ENCODE measurements around the gene PCBD1. TPM values are rescaled to one million over a fixed set of nuclear protein-coding genes. Genes with fewer than 3 reads are reported as not detected.
A peak's percentile ranks its signal among the peaks of the same experiment; 100 is the strongest.
"Not testable (repeated sequence)": the region's sequence is repeated elsewhere in the genome, so short reads cannot be mapped to it uniquely, and the experiment has no call there.

PCBD1 gene
- polyA plus RNA-seq, 3 donors = 107 to 119 (median 112) TPM

GRCh38 chr10:70925377-70926225, 37.2 kb upstream of the PCBD1 start:
- peak in 1 of 11 donors; percentile 33 for DNase-seq (ENCODE audit: extremely low read depth in 1 of 11, low read depth in 9 of 11, low spot score in 4 of 11)

GRCh38 chr10:70923696-70924095, 35.3 kb upstream of the PCBD1 start:
- DNase-seq (ENCODE audit: extremely low read depth in 1 of 11, low read depth in 9 of 11, low spot score in 4 of 11) = no peak

DNA sequence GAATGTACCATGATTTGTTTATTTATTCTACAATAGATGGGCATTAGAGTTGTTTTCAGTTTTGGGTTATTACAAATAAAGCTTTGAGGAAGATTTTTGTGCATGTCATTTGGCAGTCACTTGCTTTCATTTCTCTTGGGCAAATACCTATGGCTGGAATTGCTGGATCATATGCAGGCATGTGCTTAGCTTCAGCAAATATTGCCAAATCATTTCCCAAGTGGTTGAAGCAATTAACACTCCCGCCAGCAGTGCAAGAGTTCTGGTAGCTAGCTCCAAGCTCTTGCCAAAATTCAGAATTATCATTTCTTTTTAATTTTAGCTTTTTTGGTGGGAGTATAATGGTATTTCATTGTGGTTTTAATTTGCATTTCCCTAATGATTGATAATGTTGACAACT, 32.9 kb upstream of the PCBD1 start:
- no peak for DNase-seq (ENCODE audit: extremely low read depth in 1 of 11, low read depth in 9 of 11, low spot score in 4 of 11)

- DNase-seq (ENCODE audit: extremely low read depth in 1 of 11, low read depth in 9 of 11, low spot score in 4 of 11) = peak in 1 of 11 donors; percentile 25
Measured at GRCh38 chr10:70920519-70920918, 32.2 kb upstream of the PCBD1 start.

DNA sequence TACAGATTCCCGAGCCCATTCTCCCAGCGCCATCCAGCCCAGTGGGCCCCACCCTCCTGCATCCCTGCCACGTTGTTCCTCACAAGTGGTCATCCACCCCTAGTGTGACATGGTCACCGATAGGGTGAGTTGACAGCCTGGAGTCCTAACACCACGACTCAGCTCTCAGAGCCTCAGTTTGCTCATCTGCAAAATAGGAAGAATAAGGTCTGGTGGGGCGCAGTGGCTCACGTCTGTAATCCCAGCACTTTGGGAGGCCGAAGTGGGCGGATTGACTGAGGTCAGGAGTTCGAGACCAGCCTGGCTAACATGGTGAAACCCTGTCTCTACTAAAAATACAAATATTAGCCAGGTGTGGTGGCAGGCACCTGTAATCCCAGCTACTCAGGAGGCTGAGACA, 31.5 kb upstream of the PCBD1 start:
- DNase-seq (ENCODE audit: extremely low read depth in 1 of 11, low read depth in 9 of 11, low spot score in 4 of 11) = not testable (repeated sequence)

- peak in 1 of 11 donors; percentile 38 for DNase-seq (ENCODE audit: extremely low read depth in 1 of 11, low read depth in 9 of 11, low spot score in 4 of 11)
Measured at GRCh38 chr10:70918851-70919530, 30.6 kb upstream of the PCBD1 start.

GRCh38 chr10:70917635-70918034, 29.3 kb upstream of the PCBD1 start:
- no peak for DNase-seq (ENCODE audit: extremely low read depth in 1 of 11, low read depth in 9 of 11, low spot score in 4 of 11)

DNA sequence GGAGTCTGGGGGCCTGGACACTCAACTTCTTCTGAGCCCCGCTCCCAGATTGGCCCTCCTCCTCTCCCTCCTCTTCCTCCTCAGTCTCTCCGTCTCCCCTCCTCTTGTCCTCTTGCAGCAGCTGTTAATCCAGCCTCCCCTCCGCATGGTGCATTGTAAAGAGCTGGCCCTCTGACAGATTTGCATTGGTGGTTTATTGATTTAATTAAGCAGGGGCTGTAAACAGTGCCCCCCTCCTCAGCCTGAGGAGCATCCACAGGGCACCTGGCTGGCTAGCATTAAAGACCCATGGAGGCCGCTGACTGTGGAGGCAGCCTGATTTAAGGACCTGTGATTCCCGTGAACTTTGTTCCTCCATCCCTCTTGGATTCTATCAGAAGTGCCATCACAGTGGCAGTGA, 28.9 kb upstream of the PCBD1 start:
- DNase-seq (ENCODE audit: extremely low read depth in 1 of 11, low read depth in 9 of 11, low spot score in 4 of 11) = no peak

DNA sequence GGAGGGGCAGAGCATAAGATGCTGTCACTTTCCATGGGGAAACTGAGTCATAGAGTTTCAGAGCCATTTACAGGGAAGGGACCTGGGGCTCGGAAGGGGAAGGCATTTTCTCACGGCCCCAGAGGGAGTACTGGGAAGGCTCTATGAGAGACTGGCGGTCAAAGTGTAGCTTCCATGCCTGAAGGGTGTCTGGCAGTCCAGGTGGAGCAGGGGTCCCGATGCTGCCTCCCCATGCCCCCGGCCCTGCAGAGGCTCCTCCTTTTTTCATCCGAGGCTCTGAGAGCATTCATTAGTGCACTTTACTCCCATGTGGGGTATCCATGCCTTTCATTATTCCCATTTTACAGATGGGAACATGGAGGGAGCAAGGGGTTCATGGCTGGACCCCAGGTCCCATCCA, 27.9 kb upstream of the PCBD1 start:
- DNase-seq (ENCODE audit: extremely low read depth in 1 of 11, low read depth in 9 of 11, low spot score in 4 of 11) = no peak

DNA sequence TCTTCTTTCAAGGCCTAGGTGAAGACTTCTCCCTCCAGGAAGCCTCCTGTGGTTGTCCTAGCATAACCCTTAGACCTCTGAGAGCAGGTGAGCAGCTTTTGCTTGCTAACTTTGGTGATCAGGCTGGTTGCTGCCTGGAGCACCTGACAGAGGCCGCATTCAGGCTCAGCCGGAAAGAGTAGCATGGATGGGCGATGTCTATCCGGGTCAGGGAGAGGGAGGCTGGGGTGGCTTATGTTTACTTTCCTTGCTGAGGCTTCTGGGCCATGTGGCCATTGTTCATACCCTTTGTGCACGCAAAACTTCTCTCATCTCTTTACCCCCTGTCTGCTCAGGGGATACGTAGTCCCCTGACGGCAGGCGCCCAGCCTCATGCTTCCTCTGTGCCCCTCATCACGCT, 27.4 kb upstream of the PCBD1 start:
- DNase-seq (ENCODE audit: extremely low read depth in 1 of 11, low read depth in 9 of 11, low spot score in 4 of 11) = no peak

DNA sequence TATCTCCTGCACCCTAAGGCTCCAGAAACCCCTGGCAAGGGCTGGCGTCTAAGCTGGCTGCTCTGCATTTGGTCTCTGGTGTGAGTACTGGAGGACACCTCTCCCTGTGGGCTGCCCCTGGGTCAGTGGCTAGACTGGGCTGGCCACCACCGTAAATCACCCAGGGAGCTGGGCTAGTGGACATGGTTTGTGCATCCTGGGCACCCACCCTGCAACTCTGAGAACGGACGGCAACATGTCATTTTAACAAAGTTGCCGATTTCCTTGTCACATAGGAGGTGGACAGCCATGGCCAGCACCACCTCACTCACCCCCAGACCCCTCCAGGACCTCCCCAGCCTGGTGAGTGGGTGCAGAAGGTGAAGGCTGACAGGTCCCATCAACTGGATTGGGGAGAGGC, 26.8 kb upstream of the PCBD1 start:
- no peak for DNase-seq (ENCODE audit: extremely low read depth in 1 of 11, low read depth in 9 of 11, low spot score in 4 of 11)

GRCh38 chr10:70914316-70914864, 26.0 kb upstream of the PCBD1 start:
- DNase-seq (ENCODE audit: extremely low read depth in 1 of 11, low read depth in 9 of 11, low spot score in 4 of 11) = no peak

- no peak for DNase-seq (ENCODE audit: extremely low read depth in 1 of 11, low read depth in 9 of 11, low spot score in 4 of 11)
Measured at GRCh38 chr10:70913893-70914240, 25.5 kb upstream of the PCBD1 start.

DNA sequence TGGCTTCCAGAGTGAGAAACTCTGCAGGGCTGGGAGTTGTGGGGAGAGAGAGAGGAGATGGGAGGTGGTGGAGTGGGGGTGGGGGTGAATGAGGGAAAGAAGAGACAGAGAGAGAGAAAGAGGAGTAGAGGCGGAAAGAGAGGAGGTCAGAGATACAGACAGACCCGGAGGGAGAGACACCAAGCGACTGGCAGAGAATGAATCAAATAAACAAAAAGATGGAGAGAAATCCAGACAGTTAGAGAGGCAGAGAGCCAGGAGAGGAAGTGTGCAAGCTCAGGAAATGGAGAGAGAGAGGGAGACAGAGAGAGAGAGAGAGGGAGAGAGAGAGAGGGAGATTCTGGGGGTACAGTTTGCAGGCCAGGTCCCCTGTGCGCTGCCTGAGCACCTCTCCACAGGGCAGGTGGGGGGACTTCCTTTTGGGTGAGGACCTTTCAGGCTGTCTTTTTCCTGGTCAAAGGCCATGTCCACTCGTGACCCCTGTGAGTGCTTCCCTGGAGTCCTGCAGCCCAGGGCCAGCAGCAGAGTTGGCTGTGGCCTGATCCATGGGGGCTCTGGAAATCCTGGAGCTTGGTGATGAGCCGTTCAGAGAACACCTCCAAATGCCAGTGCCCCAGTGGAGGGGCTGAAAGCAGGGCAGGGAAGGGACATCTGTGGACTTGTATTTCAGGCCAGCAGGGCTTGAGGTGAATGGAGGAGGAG, 25.0 kb upstream of the PCBD1 start:
- DNase-seq (ENCODE audit: extremely low read depth in 1 of 11, low read depth in 9 of 11, low spot score in 4 of 11) = no peak

DNA sequence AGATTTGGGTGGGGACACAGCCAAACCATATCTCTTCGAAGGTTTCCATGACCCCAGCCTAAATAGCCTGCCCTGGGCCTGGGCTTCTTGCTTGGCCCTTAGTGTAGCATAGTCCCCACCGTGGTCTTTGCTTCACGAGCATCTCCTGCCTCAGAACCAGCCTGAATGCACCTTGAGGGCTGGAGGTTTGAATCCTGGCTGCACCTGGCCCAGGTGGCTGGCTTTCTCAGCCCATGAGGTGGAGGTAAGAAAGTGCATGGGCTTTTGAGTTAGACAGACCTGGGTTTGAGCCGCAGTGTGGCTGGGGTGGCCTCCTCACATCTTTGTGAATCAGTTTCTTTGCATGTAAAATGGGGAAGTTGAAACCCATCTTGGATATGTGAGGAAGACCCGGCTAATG, 24.2 kb upstream of the PCBD1 start:
- no peak for DNase-seq (ENCODE audit: extremely low read depth in 1 of 11, low read depth in 9 of 11, low spot score in 4 of 11)

GRCh38 chr10:70911386-70911785, 23.0 kb upstream of the PCBD1 start:
- no peak for DNase-seq (ENCODE audit: extremely low read depth in 1 of 11, low read depth in 9 of 11, low spot score in 4 of 11)

DNA sequence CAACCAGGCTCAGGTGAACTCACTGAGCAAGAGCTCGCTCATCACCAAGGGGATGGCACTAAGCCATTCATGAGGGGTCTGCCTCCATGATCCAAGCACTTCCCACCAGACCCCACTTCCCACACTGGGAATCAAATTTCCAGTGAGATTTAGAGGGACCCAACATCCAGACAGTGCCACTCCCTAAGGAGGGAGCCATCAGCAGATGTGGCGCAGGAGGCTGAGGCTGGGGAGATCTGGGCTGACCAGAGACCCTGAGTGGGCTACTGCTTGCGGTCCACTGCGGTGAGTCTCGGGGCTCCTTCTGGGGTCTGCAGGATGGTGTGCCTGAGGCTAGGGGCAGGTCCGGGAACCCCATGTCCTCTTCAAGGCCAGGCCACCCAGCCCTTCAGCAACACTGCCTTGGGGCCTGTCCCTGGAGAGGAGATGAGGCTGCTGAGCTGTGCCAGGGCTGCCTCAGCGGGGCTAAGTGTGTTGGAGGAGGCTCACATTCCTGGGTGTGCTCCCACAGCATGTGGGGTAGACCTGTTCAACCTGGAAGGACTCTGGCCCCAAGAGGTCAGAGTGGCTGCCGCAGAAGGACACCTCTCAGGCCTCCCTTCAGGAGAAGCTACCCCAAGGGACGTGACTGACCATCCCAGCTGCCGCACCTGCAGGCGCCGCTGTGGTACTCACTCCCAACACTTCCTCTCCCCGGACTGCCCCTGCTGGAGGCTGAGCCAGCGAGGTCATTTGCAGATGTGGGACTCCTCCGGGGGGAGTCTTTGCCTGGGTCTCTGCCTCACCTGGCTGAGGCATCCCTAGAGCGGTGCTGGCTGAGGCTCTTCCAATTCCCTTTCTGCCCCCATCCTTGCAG, 22.3 kb upstream of the PCBD1 start:
- DNase-seq (ENCODE audit: extremely low read depth in 1 of 11, low read depth in 9 of 11, low spot score in 4 of 11) = no peak

DNA sequence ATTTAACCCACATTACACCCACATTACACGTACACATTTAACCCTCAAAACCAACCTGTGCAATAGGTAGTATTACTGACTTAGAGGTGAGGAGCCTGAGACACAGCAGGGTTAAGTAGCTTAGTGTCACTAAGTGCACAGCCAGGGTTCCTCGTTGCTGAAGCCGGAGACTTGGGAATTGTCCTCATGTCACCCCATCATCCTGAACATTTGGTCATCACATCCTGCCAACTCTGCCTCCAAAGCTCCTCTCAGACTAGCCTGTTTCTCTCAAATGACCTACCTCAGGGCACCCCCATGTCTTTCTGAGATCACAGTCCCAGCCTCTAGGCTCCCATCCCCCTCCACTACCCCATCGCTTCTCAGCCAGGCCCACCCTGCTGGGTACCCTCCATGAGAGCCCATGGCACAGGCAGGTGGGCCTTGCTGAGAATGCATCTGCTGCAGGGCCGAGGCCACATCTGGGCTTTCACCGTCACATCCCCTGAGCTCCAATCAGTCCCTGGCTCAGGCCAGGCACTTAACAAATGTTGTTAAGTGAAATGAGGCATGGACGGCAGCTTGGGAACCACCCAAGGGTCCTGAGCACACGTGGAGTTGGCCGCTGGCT, 21.1 kb upstream of the PCBD1 start:
- DNase-seq (ENCODE audit: extremely low read depth in 1 of 11, low read depth in 9 of 11, low spot score in 4 of 11) = no peak
